ENCODE results near the gene HES7. TPM values are rescaled to one million over a fixed set of nuclear protein-coding genes. Genes with fewer than 3 reads are reported as not detected.

The HES7 gene
- total and polyA plus RNA-seq, 9 of the 15 experiments (the other 6 are each of a cell fraction or from before 2014, with no cell fraction given) = 0.03 to 1.7 (median 0.14) TPM; not detected in 1

DNA sequence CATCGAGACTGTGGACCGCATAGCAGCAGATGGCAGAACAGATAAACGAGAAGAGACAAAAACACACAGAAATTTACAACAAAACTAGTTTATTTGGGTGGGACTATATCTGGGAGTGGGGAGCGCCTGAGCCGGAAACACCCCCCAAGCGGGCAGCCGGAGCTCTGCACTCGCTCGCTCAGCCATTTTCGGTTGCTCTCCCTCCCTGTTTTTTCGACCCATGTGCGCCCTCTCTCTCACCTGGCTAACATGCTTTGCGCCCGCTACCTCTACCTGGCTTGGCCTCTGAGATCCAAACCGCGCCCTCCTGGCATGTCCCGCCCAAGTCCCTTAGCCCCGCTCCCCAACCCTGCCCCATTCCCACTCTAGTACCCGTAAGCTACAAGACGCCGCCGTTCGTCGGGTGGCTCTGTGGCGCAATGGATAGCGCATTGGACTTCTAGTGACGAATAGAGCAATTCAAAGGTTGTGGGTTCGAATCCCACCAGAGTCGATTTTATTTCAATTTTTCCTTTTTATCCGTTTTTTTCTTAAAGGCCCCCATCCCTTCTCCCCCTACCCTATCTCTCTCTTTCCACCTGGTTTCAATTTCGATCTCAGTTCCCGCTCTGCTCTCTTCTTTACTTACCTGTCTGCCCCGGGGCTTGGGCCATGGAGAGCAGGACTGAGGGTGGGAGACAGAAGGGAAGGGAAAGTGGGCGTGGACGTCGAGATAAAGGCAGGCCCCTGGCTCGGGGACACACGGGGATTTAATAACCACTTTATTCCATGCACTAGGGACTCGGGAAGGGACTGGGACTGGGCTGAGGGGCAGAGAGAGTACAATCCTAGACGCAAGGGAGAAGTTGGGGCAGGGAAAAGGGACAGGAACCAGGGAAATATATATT is 3.1 kb downstream of the HES7 start (continued):
- TF ChIP-seq HDAC3 (IDR thresholded peaks at IDR 0.05; ENCODE audit: borderline replicate concordance, partially characterized antibody) (no peak), MTA3 (IDR thresholded peaks at IDR 0.05; ENCODE audit: borderline replicate concordance) (no peak; the same call in 1 of the 2 replicates), FIP1L1 (IDR thresholded peaks at IDR 0.05; ENCODE audit: low read depth, low read length, poor library complexity, severe bottlenecking) (no peak), MBD2 (IDR thresholded peaks at IDR 0.05; ENCODE audit: borderline replicate concordance, low read depth) (no peak), WHSC1 (IDR thresholded peaks at IDR 0.05; ENCODE audit: low read length) (no peak), KLF6 (CRISPR knock-in tag; IDR thresholded peaks at IDR 0.05; ENCODE audit: borderline replicate concordance) (no peak), SMARCA4 (IDR thresholded peaks at IDR 0.05) (no peak), SNIP1 (IDR thresholded peaks at IDR 0.05; ENCODE audit: low read depth) (no peak), CBX1 (IDR thresholded peaks at IDR 0.05; ENCODE audit: low read depth) (no peak; the same call in 1 of the 2 replicates), ZNF830 (CRISPR knock-in tag; IDR thresholded peaks at IDR 0.05) (no peak), RBM14 (IDR thresholded peaks at IDR 0.05; ENCODE audit: borderline replicate concordance, insufficient read depth, low read depth, low read length) (no peak), IFI16 (CRISPR knock-in tag; IDR thresholded peaks at IDR 0.05) (no peak), BCL6 (CRISPR knock-in tag; IDR thresholded peaks at IDR 0.05) (no peak), PHB (CRISPR knock-in tag; IDR thresholded peaks at IDR 0.05) (no peak)
- TF ChIP-seq, protein P1, sequence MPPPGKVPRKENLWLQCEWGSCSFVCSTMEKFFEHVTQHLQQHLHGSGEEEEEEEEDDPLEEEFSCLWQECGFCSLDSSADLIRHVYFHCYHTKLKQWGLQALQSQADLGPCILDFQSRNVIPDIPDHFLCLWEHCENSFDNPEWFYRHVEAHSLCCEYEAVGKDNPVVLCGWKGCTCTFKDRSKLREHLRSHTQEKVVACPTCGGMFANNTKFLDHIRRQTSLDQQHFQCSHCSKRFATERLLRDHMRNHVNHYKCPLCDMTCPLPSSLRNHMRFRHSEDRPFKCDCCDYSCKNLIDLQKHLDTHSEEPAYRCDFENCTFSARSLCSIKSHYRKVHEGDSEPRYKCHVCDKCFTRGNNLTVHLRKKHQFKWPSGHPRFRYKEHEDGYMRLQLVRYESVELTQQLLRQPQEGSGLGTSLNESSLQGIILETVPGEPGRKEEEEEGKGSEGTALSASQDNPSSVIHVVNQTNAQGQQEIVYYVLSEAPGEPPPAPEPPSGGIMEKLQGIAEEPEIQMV (tag; conservative IDR thresholded peaks at IDR 0.05; ENCODE audit: low read depth) = no peak
- TF ChIP-seq, protein P2, sequence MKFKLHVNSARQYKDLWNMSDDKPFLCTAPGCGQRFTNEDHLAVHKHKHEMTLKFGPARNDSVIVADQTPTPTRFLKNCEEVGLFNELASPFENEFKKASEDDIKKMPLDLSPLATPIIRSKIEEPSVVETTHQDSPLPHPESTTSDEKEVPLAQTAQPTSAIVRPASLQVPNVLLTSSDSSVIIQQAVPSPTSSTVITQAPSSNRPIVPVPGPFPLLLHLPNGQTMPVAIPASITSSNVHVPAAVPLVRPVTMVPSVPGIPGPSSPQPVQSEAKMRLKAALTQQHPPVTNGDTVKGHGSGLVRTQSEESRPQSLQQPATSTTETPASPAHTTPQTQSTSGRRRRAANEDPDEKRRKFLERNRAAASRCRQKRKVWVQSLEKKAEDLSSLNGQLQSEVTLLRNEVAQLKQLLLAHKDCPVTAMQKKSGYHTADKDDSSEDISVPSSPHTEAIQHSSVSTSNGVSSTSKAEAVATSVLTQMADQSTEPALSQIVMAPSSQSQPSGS (CRISPR knock-in tag; IDR thresholded peaks at IDR 0.05) = no peak
- TF ChIP-seq, protein P3, sequence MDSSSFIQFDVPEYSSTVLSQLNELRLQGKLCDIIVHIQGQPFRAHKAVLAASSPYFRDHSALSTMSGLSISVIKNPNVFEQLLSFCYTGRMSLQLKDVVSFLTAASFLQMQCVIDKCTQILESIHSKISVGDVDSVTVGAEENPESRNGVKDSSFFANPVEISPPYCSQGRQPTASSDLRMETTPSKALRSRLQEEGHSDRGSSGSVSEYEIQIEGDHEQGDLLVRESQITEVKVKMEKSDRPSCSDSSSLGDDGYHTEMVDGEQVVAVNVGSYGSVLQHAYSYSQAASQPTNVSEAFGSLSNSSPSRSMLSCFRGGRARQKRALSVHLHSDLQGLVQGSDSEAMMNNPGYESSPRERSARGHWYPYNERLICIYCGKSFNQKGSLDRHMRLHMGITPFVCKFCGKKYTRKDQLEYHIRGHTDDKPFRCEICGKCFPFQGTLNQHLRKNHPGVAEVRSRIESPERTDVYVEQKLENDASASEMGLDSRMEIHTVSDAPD (CRISPR knock-in tag; IDR thresholded peaks at IDR 0.05) = no peak
- TF ChIP-seq, protein P4, sequence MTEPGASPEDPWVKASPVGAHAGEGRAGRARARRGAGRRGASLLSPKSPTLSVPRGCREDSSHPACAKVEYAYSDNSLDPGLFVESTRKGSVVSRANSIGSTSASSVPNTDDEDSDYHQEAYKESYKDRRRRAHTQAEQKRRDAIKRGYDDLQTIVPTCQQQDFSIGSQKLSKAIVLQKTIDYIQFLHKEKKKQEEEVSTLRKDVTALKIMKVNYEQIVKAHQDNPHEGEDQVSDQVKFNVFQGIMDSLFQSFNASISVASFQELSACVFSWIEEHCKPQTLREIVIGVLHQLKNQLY (CRISPR knock-in tag; conservative IDR thresholded peaks at IDR 0.05) = no peak
- TF ChIP-seq, protein P5, sequence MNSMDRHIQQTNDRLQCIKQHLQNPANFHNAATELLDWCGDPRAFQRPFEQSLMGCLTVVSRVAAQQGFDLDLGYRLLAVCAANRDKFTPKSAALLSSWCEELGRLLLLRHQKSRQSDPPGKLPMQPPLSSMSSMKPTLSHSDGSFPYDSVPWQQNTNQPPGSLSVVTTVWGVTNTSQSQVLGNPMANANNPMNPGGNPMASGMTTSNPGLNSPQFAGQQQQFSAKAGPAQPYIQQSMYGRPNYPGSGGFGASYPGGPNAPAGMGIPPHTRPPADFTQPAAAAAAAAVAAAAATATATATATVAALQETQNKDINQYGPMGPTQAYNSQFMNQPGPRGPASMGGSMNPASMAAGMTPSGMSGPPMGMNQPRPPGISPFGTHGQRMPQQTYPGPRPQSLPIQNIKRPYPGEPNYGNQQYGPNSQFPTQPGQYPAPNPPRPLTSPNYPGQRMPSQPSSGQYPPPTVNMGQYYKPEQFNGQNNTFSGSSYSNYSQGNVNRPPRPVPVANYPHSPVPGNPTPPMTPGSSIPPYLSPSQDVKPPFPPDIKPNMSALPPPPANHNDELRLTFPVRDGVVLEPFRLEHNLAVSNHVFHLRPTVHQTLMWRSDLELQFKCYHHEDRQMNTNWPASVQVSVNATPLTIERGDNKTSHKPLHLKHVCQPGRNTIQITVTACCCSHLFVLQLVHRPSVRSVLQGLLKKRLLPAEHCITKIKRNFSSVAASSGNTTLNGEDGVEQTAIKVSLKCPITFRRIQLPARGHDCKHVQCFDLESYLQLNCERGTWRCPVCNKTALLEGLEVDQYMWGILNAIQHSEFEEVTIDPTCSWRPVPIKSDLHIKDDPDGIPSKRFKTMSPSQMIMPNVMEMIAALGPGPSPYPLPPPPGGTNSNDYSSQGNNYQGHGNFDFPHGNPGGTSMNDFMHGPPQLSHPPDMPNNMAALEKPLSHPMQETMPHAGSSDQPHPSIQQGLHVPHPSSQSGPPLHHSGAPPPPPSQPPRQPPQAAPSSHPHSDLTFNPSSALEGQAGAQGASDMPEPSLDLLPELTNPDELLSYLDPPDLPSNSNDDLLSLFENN (IDR thresholded peaks at IDR 0.05; ENCODE audit: low read depth in 2 of 2, low read length in 2 of 2) = no peak

Measured in K562 (cell line).